Hematopoietic multipotent progenitor cell treated with erythropoietin and hydrocortisone succinate and interleukin-3 and kit ligand, for 15 days (in vitro differentiated cells): ENCODE results near the gene FAAP20.

Source experiments
- DNase-seq: peaks from one replicate; pipeline ENCODE4 v3.0.0-alpha.2; 2015; ENCODE audit warnings: low spot score

The FAAP20 gene

GRCh38 chr1:2229911-2230731 lies 35.5 kb upstream of the FAAP20 start:
- no peak for DNase-seq

GRCh38 chr1:2229037-2229864 lies 34.7 kb upstream of the FAAP20 start:
- DNase-seq: peak; percentile 75

- DNase-seq: peak; percentile 47
Measured at GRCh38 chr1:2228694-2229036, 34.1 kb upstream of the FAAP20 start.

DNA sequence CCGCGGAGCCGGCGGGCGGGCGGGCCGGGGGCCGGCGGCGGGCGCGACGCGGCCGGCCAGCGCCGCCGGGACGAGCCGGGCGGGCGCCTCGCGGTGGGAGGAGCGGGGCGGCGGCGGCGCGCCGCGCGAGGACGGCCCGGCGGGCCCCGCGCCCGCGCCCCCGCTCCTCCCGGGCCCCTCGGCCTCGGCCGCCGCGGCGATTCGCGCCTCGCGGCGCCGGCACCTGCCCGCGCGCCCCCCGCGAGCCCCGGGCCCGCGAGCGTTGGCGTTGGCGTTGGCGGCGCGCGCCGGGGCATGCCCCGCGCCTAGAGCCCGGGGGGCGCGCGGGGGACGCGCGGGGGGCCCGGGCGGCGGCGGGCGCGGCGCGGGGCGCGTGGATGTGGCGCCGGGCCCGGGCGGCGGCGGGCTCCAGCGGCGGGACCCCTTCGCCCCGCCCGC lies 33.6 kb upstream of the FAAP20 start, which contains the start of gene SKI:
SKI (plus strand) TSS at position 163 of the 438 bp plus-strand sequence. CDS start 448 bp downstream, outside the sequence.
- no peak for DNase-seq

DNA sequence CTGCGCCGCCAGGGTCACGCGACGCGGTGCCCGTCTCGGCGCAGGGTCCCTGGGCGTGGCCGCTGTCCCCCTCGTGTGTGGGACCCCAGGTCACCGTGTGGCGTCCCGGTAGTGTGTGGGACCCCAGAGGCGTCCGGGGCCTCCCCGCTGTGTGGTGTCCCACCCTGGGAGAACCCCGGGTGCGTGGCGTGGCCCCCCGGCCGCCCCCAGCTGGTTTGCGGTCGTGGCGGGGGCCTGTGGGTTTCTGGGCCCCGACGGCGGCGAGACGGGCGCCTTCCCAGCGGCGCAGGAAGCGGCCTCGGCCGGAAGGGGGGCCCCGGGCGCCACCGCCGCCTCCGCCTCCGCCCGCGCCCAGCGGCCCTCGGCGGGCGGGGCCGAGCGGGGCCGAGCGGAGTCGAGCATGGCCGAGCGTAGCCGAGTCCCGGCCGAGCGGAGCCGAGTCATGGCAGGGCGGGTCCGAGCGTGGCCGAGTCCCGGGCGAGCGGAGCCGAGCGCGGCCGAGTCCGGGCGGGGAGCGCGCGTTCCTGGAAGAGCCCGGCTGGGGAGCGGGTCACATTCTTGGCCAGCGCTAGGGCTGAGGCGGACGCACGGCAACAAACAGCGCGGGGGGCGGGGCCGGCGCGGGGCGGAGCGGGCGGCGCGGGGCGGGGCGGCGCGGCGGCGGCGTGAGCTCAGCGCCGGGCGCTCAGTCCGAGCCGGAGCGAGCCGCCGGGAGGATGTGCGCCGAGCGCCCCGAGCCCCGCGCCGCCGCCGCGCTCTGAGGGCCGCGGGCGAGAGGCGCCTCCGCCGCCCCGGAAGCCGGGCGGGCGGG lies 33.0 kb upstream of the FAAP20 start:
- peak; percentile 96 for DNase-seq

GRCh38 chr1:2226525-2227345 lies 32.2 kb upstream of the FAAP20 start:
- DNase-seq: no peak

- no peak for DNase-seq
Measured at GRCh38 chr1:2224631-2225428, 30.3 kb upstream of the FAAP20 start.

DNA sequence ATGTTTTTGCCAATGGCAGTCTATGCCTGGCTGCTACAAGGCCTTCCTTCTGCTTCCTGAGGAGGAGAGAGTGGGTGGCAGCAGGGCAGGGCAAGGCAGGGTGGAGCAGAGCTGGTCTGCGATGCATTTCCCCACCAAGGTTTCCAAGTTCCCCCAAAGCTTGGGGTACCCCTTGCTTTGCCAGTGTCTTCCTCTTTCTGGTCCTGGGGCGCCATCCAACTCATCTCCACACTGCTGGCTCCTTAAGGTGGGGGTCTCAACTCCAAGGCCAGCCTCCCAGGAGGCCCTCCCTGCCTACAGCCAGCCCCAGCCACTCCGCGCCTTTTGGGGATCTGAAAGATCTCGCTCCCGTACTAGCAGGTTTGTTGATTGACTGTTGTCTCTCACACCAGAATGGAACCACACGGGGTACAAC lies 29.6 kb upstream of the FAAP20 start:
- DNase-seq: no peak

- no peak for DNase-seq
Measured at GRCh38 chr1:2221271-2221670, 26.7 kb upstream of the FAAP20 start.

- no peak for DNase-seq
Measured at GRCh38 chr1:2216767-2217058, 22.1 kb upstream of the FAAP20 start.

GRCh38 chr1:2215909-2216766 lies 21.6 kb upstream of the FAAP20 start:
- no peak for DNase-seq

DNA sequence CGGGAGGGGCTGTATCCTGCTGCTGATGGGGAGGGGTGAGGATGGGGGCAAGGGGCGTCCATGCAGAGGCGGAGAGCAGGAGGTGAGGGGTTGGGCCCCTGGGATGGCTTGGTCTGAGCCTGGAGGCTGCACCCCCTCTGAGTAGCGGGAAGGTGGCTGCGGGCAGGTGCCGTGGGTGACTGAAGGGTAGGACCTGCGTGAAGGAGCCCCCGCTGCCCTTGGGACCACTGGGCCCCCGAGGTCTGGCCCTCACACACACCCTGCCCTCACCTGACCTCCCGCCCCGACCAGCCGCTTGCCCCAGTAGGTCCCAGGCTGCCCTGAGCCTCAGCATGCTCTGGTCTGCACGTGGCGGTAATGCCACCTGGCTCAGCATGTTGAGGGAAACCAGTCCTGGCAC lies 20.8 kb upstream of the FAAP20 start:
- no peak for DNase-seq

DNA sequence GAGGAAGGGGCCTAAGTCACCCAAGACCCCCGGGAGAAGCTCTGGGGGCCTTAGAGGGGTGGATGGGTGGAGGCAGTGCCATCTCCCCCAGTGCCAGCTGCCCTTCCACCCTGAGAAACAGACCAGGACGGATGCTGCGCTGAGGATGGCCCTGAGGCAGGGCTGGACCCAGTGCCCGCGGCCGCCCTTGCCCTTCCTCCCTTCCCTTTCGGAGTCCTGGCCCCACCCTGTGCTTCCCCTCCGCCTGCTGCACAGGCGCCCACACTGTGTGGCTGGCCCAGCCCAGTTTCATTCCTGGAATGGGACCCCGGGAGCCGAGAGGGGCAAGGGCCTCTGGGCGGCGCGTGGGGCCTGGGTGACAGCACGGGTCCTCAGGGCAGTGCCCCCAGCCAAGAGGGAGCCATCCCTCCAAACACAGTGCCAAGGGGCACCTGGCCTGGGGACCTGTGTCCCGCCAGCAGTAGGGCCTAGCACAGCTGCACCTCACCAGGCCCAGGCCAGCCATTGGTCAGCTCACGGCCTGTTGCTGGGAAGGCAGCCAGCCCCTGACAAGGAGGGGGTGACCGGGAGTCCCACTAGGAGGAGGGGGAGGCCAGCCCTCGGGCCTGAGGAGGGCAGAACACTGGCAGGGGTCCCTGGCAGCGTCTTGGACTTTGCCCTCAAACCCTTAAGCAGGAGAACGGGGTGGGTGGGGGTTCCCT lies 20.1 kb upstream of the FAAP20 start:
- DNase-seq: no peak

- DNase-seq: no peak
Measured at GRCh38 chr1:2213576-2214505, 19.3 kb upstream of the FAAP20 start.

- peak; percentile 43 for DNase-seq
Measured at GRCh38 chr1:2212532-2213491, 18.2 kb upstream of the FAAP20 start.

DNA sequence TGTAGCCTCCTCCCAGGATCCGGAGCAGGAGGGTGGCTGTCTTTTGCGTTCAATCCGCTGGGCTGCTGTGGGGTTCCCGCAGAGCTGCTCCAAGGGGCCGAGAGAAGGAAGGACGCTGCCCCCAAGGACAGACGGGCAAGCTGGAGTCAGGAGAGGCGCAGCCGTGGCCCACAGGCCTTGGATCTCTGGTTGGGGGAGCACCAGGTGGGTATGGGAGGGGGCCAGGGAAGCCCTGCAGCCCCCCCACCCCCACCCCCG lies 17.6 kb upstream of the FAAP20 start:
- DNase-seq: no peak

DNA sequence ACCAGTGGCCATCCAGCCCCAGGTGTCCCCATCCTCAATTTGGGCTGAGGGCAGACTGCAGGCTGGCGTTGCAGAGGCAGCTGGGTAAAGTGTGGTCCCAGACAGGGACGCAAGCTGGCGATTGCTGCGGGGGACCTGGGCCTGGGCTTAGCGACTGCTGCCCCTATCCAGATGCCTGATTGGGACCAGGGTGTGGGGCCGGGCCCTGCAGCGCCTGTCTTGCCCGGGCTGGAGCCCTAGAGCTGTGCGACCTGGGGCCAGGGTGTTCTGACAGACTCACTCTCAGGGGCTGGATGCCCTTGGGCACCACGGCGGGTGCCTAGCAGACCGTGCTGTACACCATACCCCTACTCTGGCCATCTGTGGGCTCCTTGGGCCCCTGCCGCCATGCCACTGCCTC lies 16.2 kb upstream of the FAAP20 start:
- DNase-seq: no peak
